Measurements from ENCODE around the gene MRM3.

DNA sequence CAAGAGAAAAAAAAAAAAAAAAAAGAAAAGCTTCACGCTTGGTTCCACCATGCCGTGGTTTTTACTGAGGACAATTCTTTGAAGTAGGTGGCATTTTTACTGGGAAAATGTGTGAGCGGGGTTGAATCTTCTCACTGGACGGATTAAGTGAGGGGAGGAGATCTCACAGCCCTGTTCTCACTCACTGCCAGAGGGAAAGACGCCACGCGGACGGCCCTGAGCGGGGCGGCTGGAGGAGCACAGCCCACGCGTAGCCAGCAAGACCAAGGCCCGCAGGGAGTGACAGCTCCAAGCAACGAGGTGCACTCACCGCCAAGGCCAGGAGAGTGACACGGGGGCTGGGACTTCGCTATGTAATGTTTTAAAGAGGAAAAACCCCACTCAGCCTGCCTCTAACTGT, 43.1 kb downstream of the MRM3 start:
- TF ChIP-seq, protein P1, sequence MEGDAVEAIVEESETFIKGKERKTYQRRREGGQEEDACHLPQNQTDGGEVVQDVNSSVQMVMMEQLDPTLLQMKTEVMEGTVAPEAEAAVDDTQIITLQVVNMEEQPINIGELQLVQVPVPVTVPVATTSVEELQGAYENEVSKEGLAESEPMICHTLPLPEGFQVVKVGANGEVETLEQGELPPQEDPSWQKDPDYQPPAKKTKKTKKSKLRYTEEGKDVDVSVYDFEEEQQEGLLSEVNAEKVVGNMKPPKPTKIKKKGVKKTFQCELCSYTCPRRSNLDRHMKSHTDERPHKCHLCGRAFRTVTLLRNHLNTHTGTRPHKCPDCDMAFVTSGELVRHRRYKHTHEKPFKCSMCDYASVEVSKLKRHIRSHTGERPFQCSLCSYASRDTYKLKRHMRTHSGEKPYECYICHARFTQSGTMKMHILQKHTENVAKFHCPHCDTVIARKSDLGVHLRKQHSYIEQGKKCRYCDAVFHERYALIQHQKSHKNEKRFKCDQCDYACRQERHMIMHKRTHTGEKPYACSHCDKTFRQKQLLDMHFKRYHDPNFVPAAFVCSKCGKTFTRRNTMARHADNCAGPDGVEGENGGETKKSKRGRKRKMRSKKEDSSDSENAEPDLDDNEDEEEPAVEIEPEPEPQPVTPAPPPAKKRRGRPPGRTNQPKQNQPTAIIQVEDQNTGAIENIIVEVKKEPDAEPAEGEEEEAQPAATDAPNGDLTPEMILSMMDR (IDR thresholded peaks at IDR 0.05; ENCODE audit: low read depth, low read length), result no peak
- no peak for TF ChIP-seq EZH2phosphoT487 (IDR thresholded peaks at IDR 0.05; ENCODE audit: low read depth)
